ENCODE results near the gene TMC4. TPM values are rescaled to one million over a fixed set of nuclear protein-coding genes. Genes with fewer than 3 reads are reported as not detected.

The TMC4 gene
- total RNA-seq, 1 experiment from 2014 or later: 38.9 TPM

GRCh38 chr19:54204767-54205468, 32.0 kb upstream of the TMC4 start:
- no peaks in the 10 kb centered on the region for H3K9me3 ChIP-seq
- TF ChIP-seq CTCF (IDR thresholded peaks at IDR 0.05; ENCODE audit: insufficient read depth in 1 of 2, low read depth in 1 of 2, low read length in 1 of 2, severe bottlenecking in 1 of 2, unreplicated experiment in 1 of 2): no peak
- H3K36me3 ChIP-seq (ENCODE audit: control insufficient read depth, insufficient read depth, low read length): peaks cover 24% of the 10 kb centered on the region
- H3K4me3 Mint-ChIP-seq (ENCODE audit: unreplicated experiment): peak overlapping the region; percentile 42
- no peak overlapping the region for H3K4me3 ChIP-seq (ENCODE audit: low read depth, low read length)
- no peaks in the 10 kb centered on the region for H3K9me3 Mint-ChIP-seq (ENCODE audit: unreplicated experiment)
- no TSS peak for BruUV-seq (replicated peaks)
- CTCF ChIA-PET: no interaction called here
- H3K4me1 Mint-ChIP-seq (ENCODE audit: low read depth, unreplicated experiment): peaks cover 52% of the 10 kb centered on the region
- no peaks in the 10 kb centered on the region for H3K27me3 Mint-ChIP-seq (ENCODE audit: insufficient read depth, unreplicated experiment)
- no peak for DNase-seq
- H3K4me1 ChIP-seq: peaks cover 78% of the 10 kb centered on the region
- intact Hi-C loops (cut with micrococcal nuclease; ENCODE audit: unreplicated experiment): no loop called here
- no peak overlapping the region for H3K27ac Mint-ChIP-seq (ENCODE audit: unreplicated experiment)
- POLR2A ChIA-PET: interaction anchor here (4.8 kb wide), 1 partner anchor 14 kb away, joined by 36 read pairs; the partner anchor contains the start of genes MBOAT7 and TSEN34
- peaks cover 99% of the 10 kb centered on the region for H3K36me3 Mint-ChIP-seq (ENCODE audit: insufficient read depth, unreplicated experiment)
- no peaks in the 10 kb centered on the region for H3K27me3 ChIP-seq (replicated peaks; ENCODE audit: control insufficient read depth, insufficient read depth, low read length)

DNA sequence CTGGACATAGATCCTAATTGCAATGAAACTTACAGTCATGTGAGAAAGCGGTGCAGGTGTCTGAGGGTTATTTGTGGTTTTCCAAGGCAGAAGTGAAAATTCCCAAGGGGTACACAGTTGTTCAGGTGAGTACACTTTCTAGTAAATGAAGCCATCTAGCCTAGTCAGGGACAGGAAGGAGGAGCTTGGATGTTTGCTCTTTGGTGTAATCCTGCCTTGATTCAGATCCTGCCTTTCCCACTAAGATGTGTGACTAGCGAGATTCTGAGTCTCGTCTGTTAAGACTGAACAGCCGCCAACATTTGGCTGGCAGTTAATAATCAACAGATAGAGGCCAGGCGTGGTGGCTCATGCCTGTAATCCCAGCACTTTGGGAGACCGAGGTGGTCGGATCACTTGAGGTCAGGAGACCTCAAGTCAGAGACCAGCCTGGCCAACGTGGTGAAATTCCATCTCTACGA, 30.2 kb upstream of the TMC4 start:
- ChIA-PET POLR2A (interaction anchor here (0.9 to 1.4 kb wide), 3 partner anchors 9 to 14 kb away, joined by 4 to 6 read pairs (median 5); partner anchors contain the start of genes MBOAT7 and TSEN34), CTCF (interaction anchor here (1.1 kb wide), 1 partner anchor 14 kb away, joined by 4 read pairs; the partner anchor contains the start of gene MBOAT7)
- H3K4me3 Mint-ChIP-seq (ENCODE audit: unreplicated experiment): peak overlapping the region; percentile 89
- H3K4me3 ChIP-seq (ENCODE audit: low read depth, low read length): no peak overlapping the region; the same call in 1 of the 2 replicates
- H3K27me3 ChIP-seq (replicated peaks; ENCODE audit: control insufficient read depth, insufficient read depth, low read length): no peaks in the 10 kb centered on the region
- H3K36me3 ChIP-seq (ENCODE audit: control insufficient read depth, insufficient read depth, low read length): peaks cover 23% of the 10 kb centered on the region
- peak overlapping the region; percentile 41 for H3K27ac Mint-ChIP-seq (ENCODE audit: unreplicated experiment)
- no peaks in the 10 kb centered on the region for H3K9me3 Mint-ChIP-seq (ENCODE audit: unreplicated experiment)
- TF ChIP-seq CTCF (IDR thresholded peaks at IDR 0.05; ENCODE audit: insufficient read depth in 1 of 2, low read depth in 1 of 2, low read length in 1 of 2, severe bottlenecking in 1 of 2, unreplicated experiment in 1 of 2): no peak
- intact Hi-C loops (cut with micrococcal nuclease; ENCODE audit: unreplicated experiment): no loop called here
- H3K4me1 ChIP-seq: peaks cover 60% of the 10 kb centered on the region
- no TSS peak for BruUV-seq (replicated peaks)
- H3K36me3 Mint-ChIP-seq (ENCODE audit: insufficient read depth, unreplicated experiment): peaks cover 87% of the 10 kb centered on the region
- no peaks in the 10 kb centered on the region for H3K9me3 ChIP-seq
- H3K27me3 Mint-ChIP-seq (ENCODE audit: insufficient read depth, unreplicated experiment): no peaks in the 10 kb centered on the region
- no peak for DNase-seq
- peaks cover 37% of the 10 kb centered on the region for H3K4me1 Mint-ChIP-seq (ENCODE audit: low read depth, unreplicated experiment)

GRCh38 chr19:54201980-54202379, 29.0 kb upstream of the TMC4 start:
- peak overlapping the region; percentile 70 for H3K4me3 ChIP-seq (ENCODE audit: low read depth, low read length)
- intact Hi-C loops (cut with micrococcal nuclease; ENCODE audit: unreplicated experiment): no loop called here
- peak overlapping the region; percentile 89 for H3K4me3 Mint-ChIP-seq (ENCODE audit: unreplicated experiment)
- no peaks in the 10 kb centered on the region for H3K27me3 ChIP-seq (replicated peaks; ENCODE audit: control insufficient read depth, insufficient read depth, low read length)
- H3K36me3 ChIP-seq (ENCODE audit: control insufficient read depth, insufficient read depth, low read length): peaks cover 23% of the 10 kb centered on the region
- peaks cover 75% of the 10 kb centered on the region for H3K36me3 Mint-ChIP-seq (ENCODE audit: insufficient read depth, unreplicated experiment)
- TF ChIP-seq CTCF (IDR thresholded peaks at IDR 0.05; ENCODE audit: insufficient read depth in 1 of 2, low read depth in 1 of 2, low read length in 1 of 2, severe bottlenecking in 1 of 2, unreplicated experiment in 1 of 2): no peak
- no peaks in the 10 kb centered on the region for H3K9me3 Mint-ChIP-seq (ENCODE audit: unreplicated experiment)
- POLR2A ChIA-PET: interaction anchor here (0.7 kb wide), 1 partner anchor 9 kb away, joined by 4 read pairs; no protein-coding TSS in a partner anchor
- no peaks in the 10 kb centered on the region for H3K27me3 Mint-ChIP-seq (ENCODE audit: insufficient read depth, unreplicated experiment)
- no peak for DNase-seq
- H3K4me1 ChIP-seq: peaks cover 48% of the 10 kb centered on the region
- H3K27ac Mint-ChIP-seq (ENCODE audit: unreplicated experiment): peak overlapping the region; percentile 99
- CTCF ChIA-PET: interaction anchor here (1.1 kb wide), 1 partner anchor 13 kb away, joined by 4 read pairs; the partner anchor contains the start of gene MBOAT7
- H3K9me3 ChIP-seq: no peaks in the 10 kb centered on the region
- H3K4me1 Mint-ChIP-seq (ENCODE audit: low read depth, unreplicated experiment): peaks cover 28% of the 10 kb centered on the region
- BruUV-seq (replicated peaks): no TSS peak
